AG10803 (cell line): ENCODE results near the gene MGAT5B.

Source experiments
- DNase-seq: peaks from one replicate; pipeline ENCODE4 v3.0.0; 2010; ENCODE audit warnings: low read depth
- H3K4me3 ChIP-seq: 2 replicates; pipeline ENCODE4 v1.5.1; 2011; ENCODE audit warnings: mild to moderate bottlenecking, low read length, control low read depth
- CTCF ChIP-seq: conservative IDR thresholded peaks from 2 replicates; pipeline ENCODE4 v1.5.1; 2011; ENCODE audit warnings: mild to moderate bottlenecking, low read length, control low read depth, inconsistent platforms

The MGAT5B gene

GRCh38 chr17:76953946-76954345 is 85.7 kb downstream of the MGAT5B start:
- no peak for TF ChIP-seq CTCF
- no peak for DNase-seq
- no peak overlapping the region for H3K4me3 ChIP-seq

- TF ChIP-seq CTCF: no peak
- DNase-seq: no peak
- no peak overlapping the region for H3K4me3 ChIP-seq
Measured at GRCh38 chr17:76955191-76955590, 87.0 kb downstream of the MGAT5B start.

- DNase-seq: no peak
- TF ChIP-seq CTCF: no peak
- no peak overlapping the region for H3K4me3 ChIP-seq
Measured at GRCh38 chr17:76956846-76957540, 88.8 kb downstream of the MGAT5B start.

GRCh38 chr17:76957678-76958464 is 89.7 kb downstream of the MGAT5B start:
- H3K4me3 ChIP-seq: no peak overlapping the region
- no peak for TF ChIP-seq CTCF
- peak; percentile 9 for DNase-seq

- no peak for DNase-seq
- no peak overlapping the region for H3K4me3 ChIP-seq
- TF ChIP-seq CTCF: no peak
Measured at GRCh38 chr17:76958974-76959373, 90.8 kb downstream of the MGAT5B start.

GRCh38 chr17:76961869-76962268 is 93.7 kb downstream of the MGAT5B start:
- DNase-seq: no peak
- no peak for TF ChIP-seq CTCF
- no peak overlapping the region for H3K4me3 ChIP-seq

GRCh38 chr17:76962858-76963257 is 94.7 kb downstream of the MGAT5B start:
- no peak overlapping the region for H3K4me3 ChIP-seq
- no peak for TF ChIP-seq CTCF
- no peak for DNase-seq
